AG04450 (cell line): ENCODE measurements around the gene DOK6. TPM values are rescaled to one million over a fixed set of nuclear protein-coding genes. Genes with fewer than 3 reads are reported as not detected.
"Not testable (repeated sequence)": the region's sequence is repeated elsewhere in the genome, so short reads cannot be mapped to it uniquely, and the experiment has no call there.

ENCODE experiments used
- CTCF ChIA-PET: fragments of 300-600, 350-600 bp; formaldehyde crosslinking; extraction: SDS; loops from one replicate; lab custom pipeline; 2022; ENCODE audit warnings: antibody characterized with exemption, inconsistent platforms; lab: Charles Lee
- POLR2A ChIA-PET: fragments of 350-600 bp; formaldehyde crosslinking; extraction: SDS; loops from one replicate; lab custom pipeline; 2021; ENCODE audit warnings: antibody characterized with exemption, inconsistent platforms; lab: Yijun Ruan, JAX
- DNase-seq: peaks from one replicate; pipeline ENCODE4 v3.0.0-alpha.2; 2011; ENCODE audit warnings: low read depth, low spot score
- H3K27ac ChIP-seq: one replicate; pipeline ENCODE4 v1.5.1; 2012; ENCODE audit warnings: low read depth, low read length, control low read depth
- H3K27me3 ChIP-seq: one replicate; pipeline ENCODE4 v1.6.0; 2012; ENCODE audit warnings: low read length; ENCODE audit not compliant: control insufficient read depth, insufficient read depth
- H3K4me3 ChIP-seq: 2 replicates; pipeline ENCODE4 v1.5.1; 2011; ENCODE audit warnings: mild to moderate bottlenecking, low read depth, low read length, control low read depth
- H3K9me3 ChIP-seq: 2 replicates; pipeline ENCODE4 v1.5.1; 2012; ENCODE audit warnings: low read length; ENCODE audit not compliant: control insufficient read depth, insufficient read depth
- polyA plus RNA-seq: library from polyadenylated mRNA; depleted of rRNA; stranded (reverse); fragments of >200 nt; gene quantifications from 2 replicates; pipeline ENCODE4 v1.2.3, GENCODE V29; 2011
- TF ChIP-seq, protein P1 (sequence below): IDR thresholded peaks from 2 replicates; pipeline ENCODE4 v1.5.1; 2011; ENCODE audit warnings: low read depth, low read length, control low read depth, inconsistent platforms

Gene DOK6
- polyA plus RNA-seq, 1 experiment = 0.16 TPM

DNA sequence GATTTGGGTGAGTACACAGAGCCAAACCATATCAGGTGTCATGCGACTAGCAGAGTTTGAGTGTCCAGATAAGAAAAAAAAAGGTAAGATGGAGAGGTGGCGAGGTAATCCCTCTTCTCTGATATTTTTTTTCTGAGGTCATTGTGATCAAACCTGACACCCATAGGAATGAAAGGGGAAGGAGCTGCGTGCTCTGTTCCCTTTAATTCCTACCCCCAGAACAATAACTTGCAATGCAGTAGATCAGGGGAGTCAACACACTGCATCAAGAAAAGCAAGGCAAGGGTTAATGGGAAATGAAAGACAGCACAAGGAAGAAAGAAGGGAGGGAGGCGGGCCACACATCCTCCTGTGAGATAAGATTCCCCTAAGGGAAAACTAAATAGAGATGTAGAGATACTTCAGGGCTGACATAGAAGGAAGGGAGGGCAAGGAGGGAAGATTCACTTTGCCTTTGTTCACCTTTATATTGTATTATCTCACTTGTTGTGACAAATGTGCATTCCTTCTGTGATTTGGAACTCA is 414.2 kb downstream of the DOK6 start:
- no peak for DNase-seq
- H3K27ac ChIP-seq = no peak overlapping the region
- TF ChIP-seq, protein P1, sequence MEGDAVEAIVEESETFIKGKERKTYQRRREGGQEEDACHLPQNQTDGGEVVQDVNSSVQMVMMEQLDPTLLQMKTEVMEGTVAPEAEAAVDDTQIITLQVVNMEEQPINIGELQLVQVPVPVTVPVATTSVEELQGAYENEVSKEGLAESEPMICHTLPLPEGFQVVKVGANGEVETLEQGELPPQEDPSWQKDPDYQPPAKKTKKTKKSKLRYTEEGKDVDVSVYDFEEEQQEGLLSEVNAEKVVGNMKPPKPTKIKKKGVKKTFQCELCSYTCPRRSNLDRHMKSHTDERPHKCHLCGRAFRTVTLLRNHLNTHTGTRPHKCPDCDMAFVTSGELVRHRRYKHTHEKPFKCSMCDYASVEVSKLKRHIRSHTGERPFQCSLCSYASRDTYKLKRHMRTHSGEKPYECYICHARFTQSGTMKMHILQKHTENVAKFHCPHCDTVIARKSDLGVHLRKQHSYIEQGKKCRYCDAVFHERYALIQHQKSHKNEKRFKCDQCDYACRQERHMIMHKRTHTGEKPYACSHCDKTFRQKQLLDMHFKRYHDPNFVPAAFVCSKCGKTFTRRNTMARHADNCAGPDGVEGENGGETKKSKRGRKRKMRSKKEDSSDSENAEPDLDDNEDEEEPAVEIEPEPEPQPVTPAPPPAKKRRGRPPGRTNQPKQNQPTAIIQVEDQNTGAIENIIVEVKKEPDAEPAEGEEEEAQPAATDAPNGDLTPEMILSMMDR = no peak
- no peak overlapping the region for H3K4me3 ChIP-seq
- no peaks in the 10 kb centered on the region; the same call in 1 of the 2 replicates for H3K9me3 ChIP-seq
- ChIA-PET CTCF (no interaction called here), POLR2A (no interaction called here)
- no peaks in the 10 kb centered on the region for H3K27me3 ChIP-seq

DNA sequence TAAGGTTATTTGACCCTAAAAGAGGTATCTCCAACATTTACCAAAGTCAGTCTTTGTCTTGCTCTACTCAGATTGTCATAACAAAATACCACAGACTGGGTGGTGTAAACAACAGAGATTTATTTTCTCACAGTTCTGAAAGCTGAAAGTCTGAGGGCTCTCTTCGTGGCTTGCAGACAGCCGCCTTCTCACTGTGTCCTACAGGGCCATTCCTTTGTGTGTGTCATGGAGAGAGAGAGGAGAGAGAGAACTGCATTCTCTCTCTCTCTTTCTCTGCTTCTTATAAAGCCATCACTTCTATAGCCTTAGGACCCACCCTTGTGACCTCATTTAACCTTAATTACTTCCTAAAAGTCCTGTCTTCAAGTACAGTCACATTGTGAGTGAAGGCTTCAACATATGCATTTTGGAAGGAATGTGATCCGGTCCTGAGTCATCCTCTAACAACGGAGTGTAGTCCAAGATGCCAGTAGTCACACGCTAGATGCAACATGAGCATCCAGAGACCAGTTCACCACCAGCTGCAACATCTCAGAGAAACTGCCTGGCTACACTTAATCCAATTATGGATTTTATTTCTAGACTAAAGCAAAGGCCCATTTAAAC is 416.8 kb downstream of the DOK6 start:
- CTCF ChIA-PET = no interaction called here
- Histone ChIP-seq H3K4me3 (no peak overlapping the region), H3K27ac (peak overlapping the region; percentile 91), H3K9me3 (no peaks in the 10 kb centered on the region; the same call in 1 of the 2 replicates), H3K27me3 (no peaks in the 10 kb centered on the region)
- POLR2A ChIA-PET = interaction anchor here (0.6 kb wide), 1 partner anchor 109 kb away, joined by 5 read pairs; no protein-coding TSS in a partner anchor
- TF ChIP-seq, protein P1 = no peak
- peak; percentile 95 for DNase-seq

DNA sequence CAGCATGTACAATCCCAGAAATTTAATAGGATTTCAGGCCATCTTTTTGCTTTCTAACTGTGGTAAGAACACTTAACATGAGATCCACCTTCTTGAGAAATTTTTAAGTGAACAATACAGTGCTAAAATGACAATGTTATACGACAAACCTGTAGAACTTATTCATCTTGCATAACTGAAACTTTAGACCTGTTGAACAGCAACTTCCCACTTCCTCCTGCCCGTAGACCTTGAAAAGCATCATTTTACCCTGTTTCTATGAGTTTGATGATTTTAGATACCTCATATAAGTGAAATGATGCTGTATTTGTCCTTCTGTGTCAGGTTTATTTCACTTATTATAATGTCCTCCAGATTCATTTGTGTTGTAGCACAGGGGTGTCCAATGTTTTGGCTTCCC is 418.8 kb downstream of the DOK6 start:
- Histone ChIP-seq H3K9me3 (no peaks in the 10 kb centered on the region), H3K4me3 (no peak overlapping the region), H3K27ac (no peak overlapping the region), H3K27me3 (no peaks in the 10 kb centered on the region)
- DNase-seq = no peak
- TF ChIP-seq, protein P1 = no peak
- ChIA-PET CTCF (no interaction called here), POLR2A (no interaction called here)

DNA sequence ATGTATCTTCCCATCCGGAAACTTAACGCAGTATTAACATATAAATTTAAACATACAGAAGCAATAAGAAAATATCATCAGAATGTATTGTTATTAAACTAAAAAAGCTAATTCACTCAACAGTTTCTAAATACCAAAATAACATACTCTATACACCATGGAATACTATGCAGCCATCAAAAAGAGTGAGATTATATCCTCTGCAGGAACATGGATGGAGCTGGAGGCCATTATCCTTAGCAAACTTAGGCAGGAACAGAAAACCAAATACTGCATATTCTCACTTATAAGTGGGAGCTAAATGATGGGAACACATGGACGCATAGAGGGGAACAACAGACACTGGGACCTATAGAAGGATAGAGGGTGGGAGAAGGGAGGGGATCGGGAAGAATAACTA is 419.9 kb downstream of the DOK6 start:
- TF ChIP-seq, protein P1 = no peak
- H3K4me3 ChIP-seq = no peak overlapping the region
- CTCF ChIA-PET = no interaction called here
- no peak for DNase-seq
- POLR2A ChIA-PET = no interaction called here
- no peaks in the 10 kb centered on the region for H3K27me3 ChIP-seq
- no peaks in the 10 kb centered on the region for H3K9me3 ChIP-seq
- no peak overlapping the region for H3K27ac ChIP-seq

DNA sequence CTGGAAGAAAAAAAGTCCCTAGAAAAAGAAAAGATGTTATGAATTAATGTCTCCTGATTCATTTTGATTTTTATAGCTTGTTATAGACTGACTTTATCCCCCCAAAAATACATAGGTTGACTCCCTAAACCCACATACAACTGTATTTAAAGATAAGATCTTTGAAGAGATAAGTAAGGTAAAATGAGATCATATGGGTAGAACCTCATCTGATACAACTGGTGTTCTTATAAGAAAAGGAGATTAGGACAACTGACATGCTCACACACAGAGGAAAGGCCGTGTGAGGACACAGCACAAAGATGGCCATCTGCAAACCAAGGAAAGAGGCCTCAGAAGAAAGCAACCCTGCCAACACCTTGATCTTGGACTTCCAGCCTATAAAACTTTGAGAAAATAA is 429.5 kb downstream of the DOK6 start:
- CTCF ChIA-PET = interaction anchor here (0.8 kb wide), 1 partner anchor 624 kb away, joined by 3 read pairs; no protein-coding TSS in a partner anchor

DNA sequence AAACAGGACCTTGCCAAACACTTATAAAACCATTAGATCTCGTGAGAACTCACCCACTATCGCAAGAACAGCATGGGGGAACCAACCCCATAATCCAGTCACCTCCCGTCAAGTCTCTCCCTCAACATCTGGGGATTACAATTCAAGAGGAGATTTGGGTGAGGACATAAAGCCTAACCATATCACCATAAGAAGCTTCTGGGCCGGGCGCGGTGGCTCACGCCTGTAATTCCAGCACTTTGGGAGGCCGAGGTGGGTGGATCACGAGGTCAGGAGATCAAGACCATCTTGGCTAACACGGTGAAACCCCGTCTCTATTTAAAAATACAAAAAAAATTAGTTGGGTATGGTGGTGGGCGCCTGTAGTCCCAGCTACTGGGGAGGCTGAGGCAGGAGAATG is 434.3 kb downstream of the DOK6 start:
- POLR2A ChIA-PET = not testable (repeated sequence)
- CTCF ChIA-PET = interaction anchor here (0.6 kb wide), 1 partner anchor 16 kb away, joined by 3 read pairs; no protein-coding TSS in a partner anchor

More for the DNA sequence above, 429.5 kb downstream of the DOK6 start:
- Histone ChIP-seq H3K9me3 (no peaks in the 10 kb centered on the region), H3K27me3 (no peaks in the 10 kb centered on the region), H3K27ac (no peak overlapping the region), H3K4me3 (no peak overlapping the region)
- POLR2A ChIA-PET = no interaction called here
- DNase-seq = no peak
- TF ChIP-seq, protein P1 = no peak

More for the DNA sequence above, 434.3 kb downstream of the DOK6 start:
- not testable (repeated sequence) for H3K9me3 ChIP-seq, H3K27ac ChIP-seq, DNase-seq, H3K4me3 ChIP-seq, H3K27me3 ChIP-seq
